Coronary artery (tissue), 2 donors: ENCODE data around the gene RNF157.

Source experiments
- DNase-seq: peaks from one replicate; pipeline ENCODE4 v3.0.0-alpha.2; 2017; ENCODE audit warnings: low spot score
- H3K27ac ChIP-seq, 2 donors: fragments of 200-600 bp; sonication (generic); one replicate each; pipeline ENCODE4 v1.5.1; 2016 to 2019
- H3K4me3 ChIP-seq: fragments of 200-600 bp; sonication (generic); 2 replicates; pipeline ENCODE4 v1.5.1; 2016; ENCODE audit warnings: mild to moderate bottlenecking, moderate library complexity
- CTCF ChIP-seq: fragments of 200-600 bp; sonication (generic); IDR thresholded peaks from one replicate; pipeline ENCODE4 v1.5.1; 2019; ENCODE audit warnings: antibody characterized with exemption

RNF157 gene

GRCh38 chr17:76146053-76146851, 94.0 kb downstream of the RNF157 start:
- no peak for DNase-seq
- no peak for TF ChIP-seq CTCF
- Histone ChIP-seq H3K4me3 (no peak overlapping the region), H3K27ac (no peak overlapping the region)

GRCh38 chr17:76145231-76146052, 94.9 kb downstream of the RNF157 start:
- Histone ChIP-seq H3K27ac (no peak overlapping the region), H3K4me3 (no peak overlapping the region)
- no peak for DNase-seq
- TF ChIP-seq CTCF = no peak

- H3K27ac ChIP-seq = no peak overlapping the region
- H3K4me3 ChIP-seq = no peak overlapping the region
- TF ChIP-seq CTCF = no peak
- DNase-seq = no peak
Observed at GRCh38 chr17:76142585-76143041, 97.7 kb downstream of the RNF157 start.

- TF ChIP-seq CTCF = no peak
- H3K27ac ChIP-seq = no peak overlapping the region
- DNase-seq = no peak
- H3K4me3 ChIP-seq = no peak overlapping the region
Observed at GRCh38 chr17:76142039-76142584, 98.2 kb downstream of the RNF157 start.

- peak within 1 kb of the TSS; percentile 76 for H3K4me3 ChIP-seq
- H3K27ac ChIP-seq = no peak within 1 kb of the TSS
- no peak for TF ChIP-seq CTCF
- DNase-seq = peak; percentile 87
Observed at GRCh38 chr17:76141212-76142038, 98.9 kb downstream of the RNF157 start, which contains the start of gene FOXJ1. Gene FOXJ1, minus strand, starts transcription at chr17:76141245. Its CDS starts 850 bp downstream, at chr17:76140395.

- DNase-seq = no peak
- no peak for TF ChIP-seq CTCF
- Histone ChIP-seq H3K27ac (no peak overlapping the region), H3K4me3 (peak overlapping the region; percentile 76)
Observed at GRCh38 chr17:76140661-76141211, 99.6 kb downstream of the RNF157 start.
